Transverse colon (tissue), 4 donors: ENCODE measurements around the gene SPINK7. TPM values are rescaled to one million over a fixed set of nuclear protein-coding genes. Genes with fewer than 3 reads are reported as not detected.
A peak's percentile ranks its signal among the peaks of the same experiment; 100 is the strongest.

Experiments
- DNase-seq: peaks from one replicate; pipeline ENCODE4 v3.0.0-alpha.2; 2019
- H3K27ac ChIP-seq, 4 donors: fragments of 200-600 bp; sonication (generic); 2 replicates each; pipeline ENCODE4 v1.5.1; 2016 to 2018; ENCODE audit warnings: inconsistent platforms in 4 of 4
- H3K27me3 ChIP-seq: fragments of 200-600 bp; sonication (generic); 2 replicates; pipeline ENCODE4 v1.5.1; 2017; ENCODE audit warnings: inconsistent platforms
- H3K36me3 ChIP-seq, 4 donors: fragments of 200-600 bp; sonication (generic); 2 replicates each; pipeline ENCODE4 v1.5.1; 2017 to 2019; ENCODE audit warnings: inconsistent platforms in 4 of 4
- H3K4me1 ChIP-seq, 4 donors: fragments of 200-600 bp; sonication (generic); 2 replicates each; pipeline ENCODE4 v1.5.1; 2017 to 2020; ENCODE audit warnings: inconsistent platforms in 4 of 4
- H3K4me3 ChIP-seq, 4 donors: fragments of 200-600 bp; sonication (generic); 1 replicate in 1 of 4; 2 replicates in 3 of 4; pipeline versions ENCODE4 v1.5.1 to v1.6.1; 2017 to 2019; ENCODE audit warnings: inconsistent platforms in 4 of 4
- H3K9me3 ChIP-seq, 2 donors: fragments of 200-600 bp; sonication (generic); 2 replicates each; pipeline ENCODE4 v1.5.1; 2017 to 2019; ENCODE audit warnings: inconsistent platforms in 2 of 2
- CTCF ChIP-seq, 5 experiments: fragments of 200-600 bp in 3 of 5; fragments of 450-650 bp in 2 of 5; sonication (generic) in 3 of 5; IDR thresholded peaks; 1 replicate in 2 of 5; 2 replicates in 3 of 5; pipeline ENCODE4 v1.5.1; 2016 to 2017; ENCODE audit warnings: antibody characterized with exemption in 5 of 5, inconsistent platforms in 3 of 5, mild to moderate bottlenecking in 2 of 5, moderate library complexity in 1 of 5
- EP300 ChIP-seq: sonication (generic); formaldehyde crosslinking; IDR thresholded peaks from one replicate; pipeline ENCODE4 v1.6.1; 2017; ENCODE audit warnings: antibody characterized with exemption, low read depth
- POLR2A ChIP-seq: fragments of 450-650 bp; IDR thresholded peaks from one replicate; pipeline ENCODE4 v1.6.1; 2016; ENCODE audit warnings: antibody characterized with exemption, mild to moderate bottlenecking, moderate library complexity
- POLR2AphosphoS5 ChIP-seq, 3 donors: sonication (generic); formaldehyde crosslinking; IDR thresholded peaks; one replicate each; pipeline ENCODE4 v1.6.1; 2016; ENCODE audit warnings: antibody characterized with exemption in 3 of 3
- WGBS, 2 donors: methylation state at CpG; one replicate each; pipeline ENCODE4 v1.1.5; 2018; ENCODE audit warnings: low coverage in 1 of 2; 5-methylcytosine and 5-hydroxymethylcytosine counted together
- in situ Hi-C, 4 donors: fragments of 200-750 bp; cut with MboI; loops; one replicate each; pipeline versions ENCODE4 v1.15.0 to v1.15.1; 2017; ENCODE audit warnings: low sequenced_read_pairs in 3 of 4, low pct_ligation_motif_present in 1 of 4, low pct_unique_long_range_greater_than_20kb in 1 of 4
- intact Hi-C: fragments of 100-400 bp; cut with DNase I; formaldehyde crosslinking; loops from one replicate; pipeline ENCODE4 v1.15.1; 2023; ENCODE audit warnings: low total_unique reads
- total RNA-seq, 4 donors: library from RNA; depleted of rRNA; stranded (reverse); fragments of >200 nt; gene quantifications; one replicate each; pipeline ENCODE4 v1.1.0, GENCODE V29; 2016

SPINK7 gene
- total RNA-seq, 4 donors from 2014 or later = not detected

GRCh38 chr5:148290271-148291195 is 21.7 kb upstream of the SPINK7 start:
- DNase-seq = no peak
- H3K27ac ChIP-seq = no peak overlapping the region
- no peak overlapping the region for H3K4me3 ChIP-seq
- in situ Hi-C loops (no loop called here), intact Hi-C loops (no loop called here)
- no peaks in the 10 kb centered on the region for H3K9me3 ChIP-seq
- TF ChIP-seq POLR2AphosphoS5 (IDR thresholded peaks at IDR 0.05) (no peak), CTCF (IDR thresholded peaks at IDR 0.05) (peak; percentile 30 to 47 (median 32))
- H3K27me3 ChIP-seq = no peaks in the 10 kb centered on the region
- no peaks in the 10 kb centered on the region for H3K36me3 ChIP-seq
- WGBS, 2 donors = 55 to 67% methylated on average over 3 to 6 of the region's 6 CpGs
- no peaks in the 10 kb centered on the region for H3K4me1 ChIP-seq

DNA sequence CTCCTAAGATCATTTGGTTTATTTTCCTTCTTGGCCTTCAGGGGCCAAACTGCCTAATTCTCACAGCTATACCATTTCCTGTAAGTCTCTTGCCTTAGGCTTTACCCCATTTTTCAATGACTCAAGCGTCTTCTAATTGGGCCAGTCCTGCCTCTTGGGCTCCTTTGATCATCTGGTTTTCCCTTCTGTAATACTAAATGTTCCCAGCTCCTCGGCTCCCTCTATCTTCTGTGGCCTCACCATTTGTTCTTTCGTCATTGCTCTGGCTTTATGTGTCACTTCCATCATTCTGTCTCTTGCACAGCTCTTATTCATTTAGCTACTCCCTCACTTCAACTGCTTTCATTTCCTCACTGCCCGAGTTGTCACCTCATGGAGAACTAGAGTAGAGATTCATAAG is 14.5 kb upstream of the SPINK7 start:
- no peaks in the 10 kb centered on the region for H3K27me3 ChIP-seq
- TF ChIP-seq EP300 (no peak), POLR2AphosphoS5 (IDR thresholded peaks at IDR 0.05) (no peak), CTCF (IDR thresholded peaks at IDR 0.05) (no peak), POLR2A (no peak)
- no peak overlapping the region for H3K27ac ChIP-seq
- intact Hi-C loops = no loop called here
- no peak for DNase-seq
- H3K4me1 ChIP-seq = no peaks in the 10 kb centered on the region
- H3K4me3 ChIP-seq = no peak overlapping the region
- H3K9me3 ChIP-seq = no peaks in the 10 kb centered on the region
- H3K36me3 ChIP-seq = no peaks in the 10 kb centered on the region
- WGBS, 2 donors = 79 to 83% methylated on average over 3 to 4 of the region's 4 CpGs
- in situ Hi-C loops = no loop called here

GRCh38 chr5:148306446-148306845 is 5.8 kb upstream of the SPINK7 start:
- Histone ChIP-seq H3K9me3 (no peaks in the 10 kb centered on the region), H3K27me3 (no peaks in the 10 kb centered on the region), H3K4me3 (no peak overlapping the region), H3K36me3 (no peaks in the 10 kb centered on the region), H3K4me1 (no peaks in the 10 kb centered on the region), H3K27ac (no peak overlapping the region)
- no peak for TF ChIP-seq POLR2AphosphoS5 (IDR thresholded peaks at IDR 0.05)
- 77% methylated on average over 1 of the region's 1 CpG; no CpG with 5 or more reads in 1 of the 2 donors for WGBS, 2 donors
- in situ Hi-C loops = no loop called here
- no peak for DNase-seq
- intact Hi-C loops = no loop called here

- WGBS, 2 donors = 71 to 76% methylated on average over 3 of the region's 3 CpGs
- intact Hi-C loops = no loop called here
- H3K27me3 ChIP-seq = no peaks in the 10 kb centered on the region
These were observed 3.2 kb upstream of the SPINK7 start for GRCh38 chr5:148309019-148309418.

DNA sequence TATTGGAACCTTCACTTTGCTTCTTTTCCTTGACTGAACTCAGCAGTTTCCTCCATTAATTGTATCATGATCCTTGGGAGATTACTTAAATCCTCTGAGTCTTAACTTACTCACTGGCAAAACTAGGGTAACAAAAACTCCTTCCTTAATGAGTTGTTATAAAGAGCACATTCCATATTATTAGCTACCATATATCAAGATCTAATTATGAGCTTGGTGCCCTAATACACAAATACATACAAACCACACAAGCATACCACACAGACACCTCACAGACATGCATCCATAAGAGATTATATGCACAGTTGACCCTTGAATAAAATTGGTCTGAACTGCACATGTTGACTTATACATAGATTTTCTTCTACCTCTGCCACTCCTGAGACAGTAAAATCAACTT is 2.5 kb upstream of the SPINK7 start:
- no peak for TF ChIP-seq CTCF (IDR thresholded peaks at IDR 0.05)
- no peak for TF ChIP-seq POLR2AphosphoS5 (IDR thresholded peaks at IDR 0.05)
- no peak for TF ChIP-seq EP300
- TF ChIP-seq POLR2A = no peak
- no peak for DNase-seq
- H3K27me3 ChIP-seq = no peaks in the 10 kb centered on the region
- no peak overlapping the region for H3K4me3 ChIP-seq
- no peak overlapping the region for H3K27ac ChIP-seq
- H3K4me1 ChIP-seq = no peaks in the 10 kb centered on the region
- in situ Hi-C loops (no loop called here), intact Hi-C loops (no loop called here)
- H3K9me3 ChIP-seq = no peaks in the 10 kb centered on the region
- H3K36me3 ChIP-seq = no peaks in the 10 kb centered on the region

More at GRCh38 chr5:148309019-148309418, 3.2 kb upstream of the SPINK7 start:
- no peak for DNase-seq
- TF ChIP-seq POLR2AphosphoS5 (IDR thresholded peaks at IDR 0.05) (no peak), POLR2A (no peak)
- Histone ChIP-seq H3K36me3 (no peaks in the 10 kb centered on the region), H3K4me1 (no peaks in the 10 kb centered on the region), H3K9me3 (no peaks in the 10 kb centered on the region), H3K4me3 (no peak overlapping the region), H3K27ac (no peak overlapping the region)
- in situ Hi-C loops = no loop called here
